PC-3 (cell line): Measurements from ENCODE around the gene SAMD11. TPM values are rescaled to one million over a fixed set of nuclear protein-coding genes. Genes with fewer than 3 reads are reported as not detected.

Source experiments
- ATAC-seq: fragments of 200-7000 bp; cut with Tn5 transposase; 2 replicates; pipeline ENCODE4 v1.9.1; 2020; ENCODE audit warnings: mild to moderate bottlenecking, moderate library complexity
- BruUV-seq: library from RNA; stranded (reverse); fragments of 400-500 nt; replicated peaks from 2 replicates; lab custom pipeline; 2021; lab: Mats Ljungman, UMichigan
- CTCF ChIA-PET: fragments of 300-600 bp; sonication (Branson Sonifier 250); formaldehyde crosslinking; loops from one replicate; lab custom pipeline; 2022; ENCODE audit warnings: antibody characterized with exemption; lab: Charles Lee
- POLR2A ChIA-PET: fragments of 300-600 bp; sonication (Branson Sonifier 250); formaldehyde crosslinking; loops from one replicate; lab custom pipeline; 2022; ENCODE audit warnings: antibody characterized with exemption; ENCODE audit not compliant: unreplicated experiment; lab: Charles Lee
- DNase-seq: peaks from one replicate; pipeline ENCODE4 v3.0.0-alpha.2; 2015
- H2AFZ ChIP-seq: fragments of 300-600 bp; sonication (generic); 2 replicates; pipeline ENCODE4 v1.6.0; 2016; ENCODE audit warnings: antibody characterized with exemption, low read length
- H3F3A ChIP-seq: fragments of 300-600 bp; sonication (generic); one replicate; pipeline ENCODE4 v1.6.0; 2017; ENCODE audit warnings: antibody characterized with exemption, low read length, control low read depth, mild to moderate bottlenecking; ENCODE audit not compliant: unreplicated experiment
- H3K27ac ChIP-seq: fragments of 300-600 bp; sonication (generic); 2 replicates; pipeline ENCODE4 v1.5.1; 2016; ENCODE audit warnings: mild to moderate bottlenecking, low read length
- H3K27me3 ChIP-seq: fragments of 300-600 bp; sonication (generic); 2 replicates; pipeline ENCODE4 v1.6.1; 2016; ENCODE audit warnings: low read length, mixed read lengths
- H3K36me3 ChIP-seq: fragments of 300-600 bp; sonication (generic); 2 replicates; pipeline ENCODE4 v1.6.1; 2016; ENCODE audit warnings: low read depth, mixed run types, low read length, mixed read lengths
- H3K4me1 ChIP-seq: fragments of 300-600 bp; sonication (generic); 2 replicates; pipeline ENCODE4 v1.5.1; 2016; ENCODE audit warnings: low read length; ENCODE audit not compliant: insufficient read depth
- H3K4me2 ChIP-seq: fragments of 300-600 bp; sonication (generic); 2 replicates; pipeline ENCODE4 v1.6.0; 2016; ENCODE audit warnings: low read length
- H3K4me3 ChIP-seq: fragments of 300-600 bp; sonication (generic); 2 replicates; pipeline ENCODE4 v1.5.1; 2016; ENCODE audit warnings: mild to moderate bottlenecking, low read length, mixed read lengths
- H3K79me2 ChIP-seq: fragments of 300-600 bp; sonication (generic); 2 replicates; pipeline ENCODE4 v1.6.1; 2017; ENCODE audit warnings: low read length, mixed read lengths
- H3K9ac ChIP-seq: fragments of 300-600 bp; sonication (generic); 2 replicates; pipeline ENCODE4 v1.6.0; 2016; ENCODE audit warnings: mild to moderate bottlenecking, low read length
- H3K9me2 ChIP-seq: fragments of 300-600 bp; sonication (generic); replicated peaks from 2 replicates; pipeline ENCODE4 v1.6.1; 2016; ENCODE audit warnings: mixed run types, low read length, mixed read lengths
- H3K9me3 ChIP-seq: fragments of 300-600 bp; sonication (generic); 2 replicates; pipeline ENCODE4 v1.6.1; 2016; ENCODE audit warnings: low read length, mixed read lengths
- H4K20me1 ChIP-seq: fragments of 300-600 bp; sonication (generic); 2 replicates; pipeline ENCODE4 v1.6.1; 2016; ENCODE audit warnings: low read length, mixed read lengths
- EZH2 ChIP-seq: fragments of 300-600 bp; sonication (generic); IDR thresholded peaks from one replicate; pipeline ENCODE4 v1.6.1; 2017; ENCODE audit warnings: antibody characterized with exemption, mild to moderate bottlenecking, low read length; ENCODE audit not compliant: unreplicated experiment
- EZH2phosphoT487 ChIP-seq: fragments of 300-600 bp; sonication (generic); IDR thresholded peaks from 2 replicates; pipeline ENCODE4 v1.6.1; 2018; ENCODE audit warnings: mild to moderate bottlenecking, antibody characterized with exemption, low read length, borderline replicate concordance
- intact Hi-C: fragments of 100-400 bp; cut with micrococcal nuclease; formaldehyde crosslinking; loops from 2 replicates; pipeline ENCODE4 v1.9.0; 2023
- total RNA-seq: library from RNA; depleted of rRNA; stranded (reverse); fragments of >200 nt; gene quantifications from 2 replicates; pipeline ENCODE4 v1.2.3, GENCODE V29; 2014
- TF ChIP-seq, protein P1 (sequence below): fragments of 300-600 bp; sonication (generic); conservative IDR thresholded peaks from 2 replicates; pipeline ENCODE4 v1.5.1; 2017; ENCODE audit warnings: antibody characterized with exemption, low read depth, mild to moderate bottlenecking, low read length

SAMD11 gene
- total RNA-seq, 1 experiment from 2014 or later: 5.8 TPM

DNA sequence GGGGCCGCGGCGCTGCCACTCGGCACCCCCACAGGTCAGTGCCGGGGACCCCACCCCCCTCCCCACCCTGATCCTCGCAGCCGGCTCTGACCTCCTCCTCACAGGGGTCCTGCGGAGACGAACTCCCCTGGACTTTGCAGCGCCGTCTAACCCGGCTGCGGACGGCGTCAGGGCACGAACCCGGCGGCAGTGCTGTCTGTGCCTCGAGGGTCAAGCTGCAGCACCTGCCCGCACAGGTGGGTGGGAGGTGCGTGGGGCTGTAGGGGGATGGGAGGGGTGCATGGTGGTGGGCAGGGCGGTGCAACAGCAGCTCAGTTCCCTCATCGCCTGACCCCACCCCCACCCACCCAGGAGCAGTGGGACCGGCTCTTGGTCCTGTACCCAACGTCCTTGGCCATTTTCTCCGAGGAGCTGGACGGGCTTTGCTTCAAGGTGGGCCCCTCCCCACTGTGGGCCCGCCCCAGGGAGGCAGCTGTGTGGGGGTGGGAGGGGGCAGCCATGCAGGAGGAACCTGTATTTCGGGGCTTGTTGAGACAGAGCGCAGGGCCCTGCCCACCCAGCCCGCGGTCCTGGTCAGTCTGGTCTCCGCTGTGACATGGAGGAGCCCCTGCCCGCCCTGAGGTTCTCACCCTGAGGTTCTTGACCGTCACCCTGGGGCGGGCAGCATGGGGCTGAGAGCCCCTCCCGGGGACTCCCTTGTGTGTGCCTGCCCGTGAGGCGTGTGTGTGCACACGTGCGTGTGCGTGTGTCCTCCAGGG, 47.4 kb downstream of the SAMD11 start:
- Histone ChIP-seq H3K4me2 (no peak overlapping the region), H3K4me3 (no peak overlapping the region), H3K79me2 (peaks cover 15% of the 10 kb centered on the region), H3K36me3 (no peaks in the 10 kb centered on the region), H3K9me3 (no peaks in the 10 kb centered on the region), H3K27me3 (no peaks in the 10 kb centered on the region), H3F3A (no peaks in the 10 kb centered on the region), H4K20me1 (no peaks in the 10 kb centered on the region), H2AFZ (no peak overlapping the region), H3K9me2 (no peaks in the 10 kb centered on the region), H3K4me1 (peaks cover 26% of the 10 kb centered on the region), H3K27ac (no peak overlapping the region), H3K9ac (no peak overlapping the region)
- TF ChIP-seq, protein P1, sequence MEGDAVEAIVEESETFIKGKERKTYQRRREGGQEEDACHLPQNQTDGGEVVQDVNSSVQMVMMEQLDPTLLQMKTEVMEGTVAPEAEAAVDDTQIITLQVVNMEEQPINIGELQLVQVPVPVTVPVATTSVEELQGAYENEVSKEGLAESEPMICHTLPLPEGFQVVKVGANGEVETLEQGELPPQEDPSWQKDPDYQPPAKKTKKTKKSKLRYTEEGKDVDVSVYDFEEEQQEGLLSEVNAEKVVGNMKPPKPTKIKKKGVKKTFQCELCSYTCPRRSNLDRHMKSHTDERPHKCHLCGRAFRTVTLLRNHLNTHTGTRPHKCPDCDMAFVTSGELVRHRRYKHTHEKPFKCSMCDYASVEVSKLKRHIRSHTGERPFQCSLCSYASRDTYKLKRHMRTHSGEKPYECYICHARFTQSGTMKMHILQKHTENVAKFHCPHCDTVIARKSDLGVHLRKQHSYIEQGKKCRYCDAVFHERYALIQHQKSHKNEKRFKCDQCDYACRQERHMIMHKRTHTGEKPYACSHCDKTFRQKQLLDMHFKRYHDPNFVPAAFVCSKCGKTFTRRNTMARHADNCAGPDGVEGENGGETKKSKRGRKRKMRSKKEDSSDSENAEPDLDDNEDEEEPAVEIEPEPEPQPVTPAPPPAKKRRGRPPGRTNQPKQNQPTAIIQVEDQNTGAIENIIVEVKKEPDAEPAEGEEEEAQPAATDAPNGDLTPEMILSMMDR: no peak
- no peak for TF ChIP-seq EZH2
- TF ChIP-seq EZH2phosphoT487: no peak
- ATAC-seq (no peak), DNase-seq (no peak)
- intact Hi-C loops: no loop called here
- ChIA-PET CTCF (no interaction called here), POLR2A (no interaction called here)
- no TSS peak for BruUV-seq

DNA sequence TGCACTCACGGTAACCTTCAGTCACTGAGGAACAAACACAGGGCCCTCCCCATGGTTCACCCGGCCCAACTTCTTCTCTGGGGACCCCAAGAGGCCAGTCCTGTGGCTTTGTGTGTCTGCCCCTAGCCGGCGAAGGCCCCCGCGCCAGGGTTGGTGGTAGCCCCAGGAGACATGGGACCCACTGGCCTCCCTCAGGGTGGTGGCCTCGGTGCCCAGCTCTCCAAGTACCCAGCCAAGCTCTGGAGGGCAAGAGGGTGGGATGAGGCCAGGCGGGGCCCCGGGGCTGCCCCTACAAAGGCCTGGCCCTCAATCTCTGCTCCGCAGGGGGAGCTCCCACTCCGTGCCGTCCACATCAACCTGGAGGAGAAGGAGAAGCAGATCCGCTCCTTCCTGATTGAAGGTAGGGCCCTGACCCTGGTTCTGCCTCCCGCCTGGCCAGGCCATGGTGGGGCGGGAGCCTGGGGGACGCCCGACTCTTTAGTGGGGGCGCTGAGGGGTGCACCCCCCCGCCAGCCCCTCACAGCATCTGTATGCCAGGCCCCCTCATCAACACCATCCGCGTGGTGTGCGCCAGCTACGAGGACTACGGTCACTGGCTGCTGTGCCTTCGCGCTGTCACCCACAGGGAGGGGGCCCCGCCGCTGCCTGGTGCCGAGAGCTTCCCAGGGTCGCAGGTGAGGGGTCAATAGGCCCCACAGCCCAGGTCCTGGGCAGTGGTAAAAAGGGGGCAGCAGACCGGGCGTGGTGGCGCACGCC, 48.2 kb downstream of the SAMD11 start:
- ChIA-PET POLR2A (no interaction called here), CTCF (no interaction called here)
- no peaks in the 10 kb centered on the region for H3K9me3 ChIP-seq
- no peak overlapping the region for H3K9ac ChIP-seq
- intact Hi-C loops: no loop called here
- peaks cover 15% of the 10 kb centered on the region for H3K79me2 ChIP-seq
- no peaks in the 10 kb centered on the region for H4K20me1 ChIP-seq
- no peak for ATAC-seq
- no peaks in the 10 kb centered on the region for H3K27me3 ChIP-seq
- no peak overlapping the region for H3K4me3 ChIP-seq
- no peak overlapping the region for H2AFZ ChIP-seq
- H3K4me2 ChIP-seq: no peak overlapping the region
- no peaks in the 10 kb centered on the region for H3K9me2 ChIP-seq
- H3K27ac ChIP-seq: no peak overlapping the region
- H3K36me3 ChIP-seq: no peaks in the 10 kb centered on the region
- no TSS peak for BruUV-seq
- peaks cover 28% of the 10 kb centered on the region for H3K4me1 ChIP-seq
- DNase-seq: no peak
- H3F3A ChIP-seq: no peaks in the 10 kb centered on the region
- TF ChIP-seq EZH2: no peak
- TF ChIP-seq, protein P1: no peak
